ENCODE results near the gene DUS1L. TPM values are rescaled to one million over a fixed set of nuclear protein-coding genes. Genes with fewer than 3 reads are reported as not detected.

DUS1L gene
- polyA plus RNA-seq, 1 of the 3 experiments (the other 2 are of a cell fraction): 163 TPM

DNA sequence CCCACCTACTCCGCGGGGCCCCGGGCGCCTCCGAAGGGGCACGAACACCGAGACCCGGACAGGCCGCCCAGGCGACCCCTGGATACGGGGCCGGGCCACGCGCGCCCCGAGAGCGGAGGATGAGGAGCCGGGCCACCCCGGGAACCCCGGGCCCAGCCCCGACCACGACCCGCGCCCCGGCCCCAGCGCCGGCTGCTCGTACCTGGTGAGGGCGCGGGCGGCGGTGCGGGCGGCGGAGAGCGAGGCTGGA lies 32.2 kb upstream of the DUS1L start:
- ChIA-PET POLR2A (interaction anchor here (0.5 to 2.0 kb wide), 12 partner anchors 9 to 185 kb away, joined by 3 to 19 read pairs (median 4); partner anchors contain the start of genes CENPX, DCXR and LRRC45), CTCF (interaction anchor here (1.0 to 2.6 kb wide), 10 partner anchors 8 to 138 kb away, joined by 3 to 14 read pairs (median 5); partner anchors contain the start of genes CENPX and LRRC45)
- no peaks in the 10 kb centered on the region for H3K9me2 ChIP-seq
- no peaks in the 10 kb centered on the region for H3K27me3 ChIP-seq (ENCODE audit: insufficient read depth)
- peaks cover 21 to 49% of the 10 kb centered on the region in 2 experiments for H3K4me1 ChIP-seq (ENCODE audit: control insufficient read depth in 1 of 2, insufficient read depth in 2 of 2, low read depth in 1 of 2, low read length in 1 of 2)
- peak overlapping the region; percentile 100 for H3K4me2 ChIP-seq
- peaks cover 20 to 31% of the 10 kb centered on the region in 2 experiments for H3K36me3 ChIP-seq (replicated peaks in 1 of 2; ENCODE audit: control insufficient read depth in 1 of 2, insufficient read depth in 2 of 2, low read length in 1 of 2)
- no peaks in the 10 kb centered on the region for H3K9me3 ChIP-seq
- peak overlapping the region; percentile 86 to 94 for H3K4me3 ChIP-seq (ENCODE audit: low read depth in 2 of 2, low read length in 1 of 2)
- no CpG with 5 or more reads among the region's 36 CpGs for WGBS (ENCODE audit: low lambda C conversion rate)
- H4K20me1 ChIP-seq (ENCODE audit: insufficient read depth): peaks cover 23% of the 10 kb centered on the region
- H3K9ac ChIP-seq: peak overlapping the region; percentile 88
- H3K27ac ChIP-seq (ENCODE audit: low read depth in 2 of 2, low read length in 1 of 2): peak overlapping the region; percentile 77 to 94
- no peak for TF ChIP-seq NRF1 (IDR thresholded peaks at IDR 0.05; ENCODE audit: low read depth, low read length)
- TF ChIP-seq TAF1 (IDR thresholded peaks at IDR 0.05; ENCODE audit: borderline replicate concordance, low read depth, low read length): no peak
- no peak for TF ChIP-seq FOXM1 (IDR thresholded peaks at IDR 0.05; ENCODE audit: low read depth)
- TF ChIP-seq TCF12 (IDR thresholded peaks at IDR 0.05): no peak
- no peak for TF ChIP-seq MXI1 (IDR thresholded peaks at IDR 0.05; ENCODE audit: low read depth, low read length)
- TF ChIP-seq, protein P1, sequence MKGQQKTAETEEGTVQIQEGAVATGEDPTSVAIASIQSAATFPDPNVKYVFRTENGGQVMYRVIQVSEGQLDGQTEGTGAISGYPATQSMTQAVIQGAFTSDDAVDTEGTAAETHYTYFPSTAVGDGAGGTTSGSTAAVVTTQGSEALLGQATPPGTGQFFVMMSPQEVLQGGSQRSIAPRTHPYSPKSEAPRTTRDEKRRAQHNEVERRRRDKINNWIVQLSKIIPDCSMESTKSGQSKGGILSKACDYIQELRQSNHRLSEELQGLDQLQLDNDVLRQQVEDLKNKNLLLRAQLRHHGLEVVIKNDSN (IDR thresholded peaks at IDR 0.05; ENCODE audit: borderline replicate concordance, low read depth): no peak
- TF ChIP-seq, protein P2, sequence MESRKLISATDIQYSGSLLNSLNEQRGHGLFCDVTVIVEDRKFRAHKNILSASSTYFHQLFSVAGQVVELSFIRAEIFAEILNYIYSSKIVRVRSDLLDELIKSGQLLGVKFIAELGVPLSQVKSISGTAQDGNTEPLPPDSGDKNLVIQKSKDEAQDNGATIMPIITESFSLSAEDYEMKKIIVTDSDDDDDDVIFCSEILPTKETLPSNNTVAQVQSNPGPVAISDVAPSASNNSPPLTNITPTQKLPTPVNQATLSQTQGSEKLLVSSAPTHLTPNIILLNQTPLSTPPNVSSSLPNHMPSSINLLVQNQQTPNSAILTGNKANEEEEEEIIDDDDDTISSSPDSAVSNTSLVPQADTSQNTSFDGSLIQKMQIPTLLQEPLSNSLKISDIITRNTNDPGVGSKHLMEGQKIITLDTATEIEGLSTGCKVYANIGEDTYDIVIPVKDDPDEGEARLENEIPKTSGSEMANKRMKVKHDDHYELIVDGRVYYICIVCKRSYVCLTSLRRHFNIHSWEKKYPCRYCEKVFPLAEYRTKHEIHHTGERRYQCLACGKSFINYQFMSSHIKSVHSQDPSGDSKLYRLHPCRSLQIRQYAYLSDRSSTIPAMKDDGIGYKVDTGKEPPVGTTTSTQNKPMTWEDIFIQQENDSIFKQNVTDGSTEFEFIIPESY (IDR thresholded peaks at IDR 0.05; ENCODE audit: borderline replicate concordance, low read depth): no peak
- no peak for TF ChIP-seq EP300 (IDR thresholded peaks at IDR 0.05; ENCODE audit: borderline replicate concordance in 1 of 2, low read depth in 1 of 2, low read length in 1 of 2)
- TF ChIP-seq, protein P3, sequence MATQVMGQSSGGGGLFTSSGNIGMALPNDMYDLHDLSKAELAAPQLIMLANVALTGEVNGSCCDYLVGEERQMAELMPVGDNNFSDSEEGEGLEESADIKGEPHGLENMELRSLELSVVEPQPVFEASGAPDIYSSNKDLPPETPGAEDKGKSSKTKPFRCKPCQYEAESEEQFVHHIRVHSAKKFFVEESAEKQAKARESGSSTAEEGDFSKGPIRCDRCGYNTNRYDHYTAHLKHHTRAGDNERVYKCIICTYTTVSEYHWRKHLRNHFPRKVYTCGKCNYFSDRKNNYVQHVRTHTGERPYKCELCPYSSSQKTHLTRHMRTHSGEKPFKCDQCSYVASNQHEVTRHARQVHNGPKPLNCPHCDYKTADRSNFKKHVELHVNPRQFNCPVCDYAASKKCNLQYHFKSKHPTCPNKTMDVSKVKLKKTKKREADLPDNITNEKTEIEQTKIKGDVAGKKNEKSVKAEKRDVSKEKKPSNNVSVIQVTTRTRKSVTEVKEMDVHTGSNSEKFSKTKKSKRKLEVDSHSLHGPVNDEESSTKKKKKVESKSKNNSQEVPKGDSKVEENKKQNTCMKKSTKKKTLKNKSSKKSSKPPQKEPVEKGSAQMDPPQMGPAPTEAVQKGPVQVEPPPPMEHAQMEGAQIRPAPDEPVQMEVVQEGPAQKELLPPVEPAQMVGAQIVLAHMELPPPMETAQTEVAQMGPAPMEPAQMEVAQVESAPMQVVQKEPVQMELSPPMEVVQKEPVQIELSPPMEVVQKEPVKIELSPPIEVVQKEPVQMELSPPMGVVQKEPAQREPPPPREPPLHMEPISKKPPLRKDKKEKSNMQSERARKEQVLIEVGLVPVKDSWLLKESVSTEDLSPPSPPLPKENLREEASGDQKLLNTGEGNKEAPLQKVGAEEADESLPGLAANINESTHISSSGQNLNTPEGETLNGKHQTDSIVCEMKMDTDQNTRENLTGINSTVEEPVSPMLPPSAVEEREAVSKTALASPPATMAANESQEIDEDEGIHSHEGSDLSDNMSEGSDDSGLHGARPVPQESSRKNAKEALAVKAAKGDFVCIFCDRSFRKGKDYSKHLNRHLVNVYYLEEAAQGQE (IDR thresholded peaks at IDR 0.05; ENCODE audit: low read depth, low read length): no peak
- no peak for TF ChIP-seq GABPA (IDR thresholded peaks at IDR 0.05; ENCODE audit: low read depth)
- TF ChIP-seq FOXJ3 (CRISPR knock-in tag; IDR thresholded peaks at IDR 0.05): no peak
- no peak for DNase-seq
- peaks cover 12% of the 10 kb centered on the region for H3F3A ChIP-seq (replicated peaks; ENCODE audit: insufficient read depth)
- H3K79me2 ChIP-seq (ENCODE audit: insufficient read depth): peaks cover 39% of the 10 kb centered on the region
- no peak overlapping the region for H2AFZ ChIP-seq (ENCODE audit: low read depth)
